ENCODE measurements around the gene NUTM1. TPM values are rescaled to one million over a fixed set of nuclear protein-coding genes. Genes with fewer than 3 reads are reported as not detected.

Gene NUTM1
- polyA plus RNA-seq, 2 of the 4 experiments (the other 2 are of a cell fraction) = not detected

GRCh38 chr15:34329006-34329405 is 14.1 kb upstream of the NUTM1 start:
- Histone ChIP-seq H3K27ac (no peak overlapping the region), H3K4me3 (no peak overlapping the region), H3K9me3 (no peaks in the 10 kb centered on the region), H3K4me1 (no peaks in the 10 kb centered on the region), H3K4me2 (no peak overlapping the region)
- ChIA-PET POLR2A (interaction anchor here (0.6 to 3.3 kb wide), 3 partner anchors 9 to 56 kb away, joined by 3 to 24 read pairs (median 4); partner anchors contain the start of gene SLC12A6), CTCF (interaction anchor here (0.6 to 4.2 kb wide), 9 partner anchors 8 to 87 kb away, joined by 3 to 28 read pairs (median 9); partner anchors contain the start of genes LPCAT4, NOP10, NUTM1 and SLC12A6)
- WGBS (ENCODE audit: missing lambda C conversion rate) = 24% methylated on average over 2 of the region's 2 CpGs
- ATAC-seq (no peak), FAIRE-seq (no peak), DNase-seq (ENCODE audit: low read depth in 1 of 2, low spot score in 1 of 2) (no peak)
- TF ChIP-seq BCL3 (IDR thresholded peaks at IDR 0.05) = no peak
- no peak for TF ChIP-seq ESRRA (IDR thresholded peaks at IDR 0.05; ENCODE audit: borderline replicate concordance, low read length)
- no peak for TF ChIP-seq BHLHE40 (IDR thresholded peaks at IDR 0.05; ENCODE audit: low read depth, low read length)
- TF ChIP-seq CBX2 (IDR thresholded peaks at IDR 0.05; ENCODE audit: borderline replicate concordance, low read depth) = no peak
- no peak for TF ChIP-seq NPAS2 (CRISPR knock-in tag; IDR thresholded peaks at IDR 0.05; ENCODE audit: borderline replicate concordance)
- TF ChIP-seq HOXB5 (CRISPR knock-in tag; IDR thresholded peaks at IDR 0.05) = no peak
- no peak for TF ChIP-seq TP53 (CRISPR knock-in tag; IDR thresholded peaks at IDR 0.05)
- no peak for TF ChIP-seq GATA3 (IDR thresholded peaks at IDR 0.05; ENCODE audit: borderline replicate concordance)
- TF ChIP-seq ZFP36 (IDR thresholded peaks at IDR 0.05; ENCODE audit: borderline replicate concordance, partially characterized antibody) = no peak
- no peak for TF ChIP-seq PBX3 (IDR thresholded peaks at IDR 0.05)
- TF ChIP-seq MAFK (IDR thresholded peaks at IDR 0.05; ENCODE audit: partially characterized antibody) = no peak
- TF ChIP-seq ELK1 (IDR thresholded peaks at IDR 0.05; ENCODE audit: low read depth, low read length) = no peak
- no peak for TF ChIP-seq HDAC2 (IDR thresholded peaks at IDR 0.05)
- no peak for TF ChIP-seq TFCP2L1 (CRISPR knock-in tag; IDR thresholded peaks at IDR 0.05)
- TF ChIP-seq ZSCAN20 (CRISPR knock-in tag; IDR thresholded peaks at IDR 0.05) = no peak
- no peak for TF ChIP-seq MAZ (IDR thresholded peaks at IDR 0.05; ENCODE audit: borderline replicate concordance, low read depth, low read length)

- FAIRE-seq (no peak), ATAC-seq (no peak), DNase-seq (ENCODE audit: low read depth in 1 of 2, low spot score in 1 of 2) (no peak)
- Histone ChIP-seq H3K4me3 (no peak overlapping the region), H3K27ac (no peak overlapping the region), H3K4me2 (no peak overlapping the region), H3K4me1 (no peaks in the 10 kb centered on the region), H3K9me3 (no peaks in the 10 kb centered on the region)
- TF ChIP-seq MAX (IDR thresholded peaks at IDR 0.05) (no peak), EHMT2 (IDR thresholded peaks at IDR 0.05; ENCODE audit: low read depth) (no peak), ESRRA (IDR thresholded peaks at IDR 0.05; ENCODE audit: borderline replicate concordance, low read length) (no peak), PBX3 (IDR thresholded peaks at IDR 0.05) (no peak), MAZ (IDR thresholded peaks at IDR 0.05; ENCODE audit: borderline replicate concordance, low read depth, low read length) (no peak), TP53 (CRISPR knock-in tag; IDR thresholded peaks at IDR 0.05) (no peak), MAFK (IDR thresholded peaks at IDR 0.05; ENCODE audit: partially characterized antibody) (no peak), JUN (IDR thresholded peaks at IDR 0.05) (no peak), JUNB (IDR thresholded peaks at IDR 0.05) (no peak), BHLHE40 (IDR thresholded peaks at IDR 0.05; ENCODE audit: low read depth, low read length) (no peak), REST (IDR thresholded peaks at IDR 0.05) (no peak), ZNF302 (CRISPR knock-in tag; IDR thresholded peaks at IDR 0.05) (no peak), GATA3 (IDR thresholded peaks at IDR 0.05; ENCODE audit: borderline replicate concordance) (no peak), SMC3 (IDR thresholded peaks at IDR 0.05) (no peak), NFE2L2 (conservative IDR thresholded peaks at IDR 0.05; ENCODE audit: low read length) (no peak), FOSB (CRISPR knock-in tag; IDR thresholded peaks at IDR 0.05) (no peak), RNF2 (IDR thresholded peaks at IDR 0.05; ENCODE audit: borderline replicate concordance, low read depth) (no peak)
- 72% methylated on average over 5 of the region's 5 CpGs for WGBS (ENCODE audit: missing lambda C conversion rate)
- ChIA-PET POLR2A (interaction anchor here (3.3 kb wide), 1 partner anchor 8 kb away, joined by 24 read pairs; the partner anchor contains the start of gene SLC12A6), CTCF (interaction anchor here (0.6 to 4.2 kb wide), 11 partner anchors 9 to 121 kb away, joined by 3 to 28 read pairs (median 6); partner anchors contain the start of genes KATNBL1, LPCAT4, NOP10 and NUTM1)
Observed at GRCh38 chr15:34330279-34330678, 12.8 kb upstream of the NUTM1 start.
